HAP-1 (cell line): Measurements from ENCODE around the gene TMEM184A.

Experiments used
- DNase-seq, 2 experiments: peaks; one replicate each; pipeline ENCODE4 v3.0.0-alpha.2; 2016 to 2020; ENCODE audit warnings: low spot score in 2 of 2
- H3K27me3 ChIP-seq: fragments of 250-450 bp; sonication (Bioruptor Pico); 2 replicates; pipeline ENCODE4 v1.5.1; 2020; ENCODE audit warnings: low read depth, mild to moderate bottlenecking, moderate library complexity
- H3K36me3 ChIP-seq: fragments of 250-450 bp; sonication (Bioruptor Pico); replicated peaks from 2 replicates; pipeline ENCODE4 v1.5.1; 2020; ENCODE audit warnings: mild to moderate bottlenecking
- H3K4me1 ChIP-seq: fragments of 250-450 bp; sonication (Bioruptor Pico); 2 replicates; pipeline ENCODE4 v1.5.1; 2020; ENCODE audit warnings: mild to moderate bottlenecking
- H3K4me3 ChIP-seq: fragments of 250-450 bp; sonication (Bioruptor Pico); 2 replicates; pipeline ENCODE4 v1.5.1; 2020; ENCODE audit warnings: mild to moderate bottlenecking, moderate library complexity
- H3K9me3 ChIP-seq: fragments of 250-450 bp; sonication (Bioruptor Pico); 2 replicates; pipeline ENCODE4 v1.5.1; 2020; ENCODE audit warnings: mild to moderate bottlenecking, moderate library complexity
- in situ Hi-C: fragments of 300-500 bp; cut with MboI; formaldehyde crosslinking; loops from 3 replicates; pipeline ENCODE4 v1.14.3; 2020; ENCODE audit warnings: low sequenced_read_pairs, inconsistent platforms, mixed read lengths

The TMEM184A gene

GRCh38 chr7:1492640-1493039 is 63.4 kb downstream of the TMEM184A start:
- Histone ChIP-seq H3K36me3 (peaks cover 44% of the 10 kb centered on the region), H3K4me3 (no peak overlapping the region), H3K9me3 (no peaks in the 10 kb centered on the region), H3K27me3 (no peaks in the 10 kb centered on the region), H3K4me1 (no peaks in the 10 kb centered on the region)
- in situ Hi-C loops, result no loop called here
- no peak for DNase-seq
